K562 (cell line): Measurements from ENCODE around the gene HOTAIR. TPM values are rescaled to one million over a fixed set of nuclear protein-coding genes. Genes with fewer than 3 reads are reported as not detected.
A peak's percentile ranks its signal among the peaks of the same experiment; 100 is the strongest.

Experiments used
- CBX1 ChIP-seq: sonication (generic); IDR thresholded peaks from 2 replicates; pipeline ENCODE4 v1.6.1; 2016; ENCODE audit warnings: antibody characterized with exemption, low read depth, mild to moderate bottlenecking
- CHD1 ChIP-seq: fragments of 200-600 bp; sonication (generic); IDR thresholded peaks from one replicate; pipeline ENCODE4 v1.6.1; 2012; ENCODE audit warnings: mild to moderate bottlenecking, moderate library complexity, low read length, inconsistent platforms
- DMBX1 ChIP-seq: fragments of 250-450 bp; sonication (Bioruptor Pico); IDR thresholded peaks from 2 replicates; pipeline ENCODE4 v1.8.0; 2022; ENCODE audit warnings: inconsistent platforms, mild to moderate bottlenecking, moderate library complexity, borderline replicate concordance
- EHMT2 ChIP-seq: fragments of 450-650 bp; IDR thresholded peaks from 2 replicates; pipeline ENCODE4 v1.6.1; 2018; ENCODE audit warnings: antibody characterized with exemption
- ELF2 ChIP-seq: fragments of 250-450 bp; sonication (Bioruptor Pico); IDR thresholded peaks from 2 replicates; pipeline ENCODE4 v1.5.0; 2021; ENCODE audit warnings: mild to moderate bottlenecking
- FIP1L1 ChIP-seq: fragments of 200-400 bp; formaldehyde crosslinking; IDR thresholded peaks from 2 replicates; pipeline ENCODE4 v1.6.1; 2018; ENCODE audit warnings: mild to moderate bottlenecking, low read depth, low read length; ENCODE audit not compliant: poor library complexity, severe bottlenecking
- FOXJ2 ChIP-seq: fragments of 200-800 bp; sonication (Bioruptor generic); IDR thresholded peaks from 2 replicates; pipeline ENCODE4 v1.6.1; 2016; ENCODE audit warnings: missing genetic modification characterization, missing compliant biosample characterization
- MCM2 ChIP-seq: fragments of 450-650 bp; IDR thresholded peaks from 2 replicates; pipeline ENCODE4 v1.6.1; 2017; ENCODE audit warnings: low read depth, mild to moderate bottlenecking
- NCOR1 ChIP-seq: fragments of 450-650 bp; IDR thresholded peaks from 2 replicates; pipeline ENCODE4 v1.6.1; 2016; ENCODE audit warnings: mild to moderate bottlenecking, moderate library complexity
- NFATC3 ChIP-seq: fragments of 450-650 bp; IDR thresholded peaks from 2 replicates; pipeline ENCODE4 v1.6.1; 2017; ENCODE audit warnings: mild to moderate bottlenecking
- NFIC ChIP-seq: fragments of 450-650 bp; IDR thresholded peaks from 2 replicates; pipeline ENCODE4 v1.6.1; 2017; ENCODE audit warnings: mild to moderate bottlenecking, inconsistent platforms
- NR2F6 ChIP-seq: fragments of 450-650 bp; formaldehyde crosslinking; IDR thresholded peaks from 2 replicates; pipeline ENCODE4 v1.4.0; 2020; ENCODE audit warnings: mild to moderate bottlenecking
- NR3C1 ChIP-seq: sonication (generic); formaldehyde crosslinking; IDR thresholded peaks from 2 replicates; pipeline ENCODE4 v1.8.1; 2022; ENCODE audit warnings: missing genetic modification reagents
- PHB ChIP-seq: fragments of 250-450 bp; sonication (Bioruptor Pico); IDR thresholded peaks from 2 replicates; pipeline ENCODE4 v1.5.0; 2021
- PTBP1 ChIP-seq: fragments of 200-400 bp; formaldehyde crosslinking; IDR thresholded peaks from 2 replicates; pipeline ENCODE4 v1.6.1; 2017; ENCODE audit warnings: low read depth, low read length
- PYGO2 ChIP-seq: fragments of 450-650 bp; IDR thresholded peaks from 2 replicates; pipeline ENCODE4 v1.6.1; 2016; ENCODE audit warnings: mild to moderate bottlenecking, missing genetic modification characterization, moderate library complexity, missing compliant biosample characterization
- RB1 ChIP-seq: fragments of 450-650 bp; IDR thresholded peaks from 2 replicates; pipeline ENCODE4 v1.6.1; 2017; ENCODE audit warnings: low read depth, mild to moderate bottlenecking
- SMARCC2 ChIP-seq: fragments of 450-650 bp; IDR thresholded peaks from 2 replicates; pipeline ENCODE4 v1.6.1; 2017; ENCODE audit warnings: antibody characterized with exemption, moderate library complexity, mild to moderate bottlenecking, low read depth
- TCF7 ChIP-seq: sonication (generic); IDR thresholded peaks from 2 replicates; pipeline ENCODE4 v1.6.1; 2016; ENCODE audit warnings: antibody characterized with exemption, borderline replicate concordance
- YY1 ChIP-seq, 3 experiments: IDR thresholded peaks; 2 replicates each; pipeline ENCODE4 v1.6.1; 2011; ENCODE audit warnings: low read length in 2 of 3, mild to moderate bottlenecking in 2 of 3, moderate library complexity in 2 of 3, borderline replicate concordance in 1 of 3, control low read depth in 1 of 3, low read depth in 1 of 3; ENCODE audit not compliant: insufficient read depth in 3 of 3, insufficient replicate concordance in 2 of 3, control insufficient read depth in 1 of 3, insufficient read length in 1 of 3; ENCODE audit errors: extremely low read depth in 1 of 3
- ZC3H4 ChIP-seq: sonication (generic); formaldehyde crosslinking; IDR thresholded peaks from 2 replicates; pipeline ENCODE4 v1.9.0; 2021; ENCODE audit warnings: missing genetic modification reagents, borderline replicate concordance
- ZNF121 ChIP-seq: sonication (generic); formaldehyde crosslinking; conservative IDR thresholded peaks from 2 replicates; pipeline ENCODE4 v1.8.0; 2022; ENCODE audit warnings: missing genetic modification reagents
- ZNF146 ChIP-seq: IDR thresholded peaks from one replicate; pipeline ENCODE4 v1.6.1; 2018; ENCODE audit warnings: missing compliant biosample characterization; ENCODE audit not compliant: unreplicated experiment
- ZNF232 ChIP-seq: sonication (generic); formaldehyde crosslinking; IDR thresholded peaks from 2 replicates; pipeline ENCODE4 v1.8.0; 2022; ENCODE audit warnings: mild to moderate bottlenecking, missing genetic modification reagents
- ZNF589 ChIP-seq: fragments of 200-800 bp; sonication (Bioruptor generic); IDR thresholded peaks from 2 replicates; pipeline ENCODE4 v1.6.1; 2016; ENCODE audit warnings: low read depth, missing genetic modification characterization, missing compliant biosample characterization
- ZZZ3 ChIP-seq: fragments of 450-650 bp; IDR thresholded peaks from 2 replicates; pipeline ENCODE4 v1.6.1; 2016; ENCODE audit warnings: antibody characterized with exemption, mild to moderate bottlenecking, moderate library complexity
- polyA plus RNA-seq, 8 experiments: library from polyadenylated mRNA; depleted of rRNA in 4 of 8; stranded (reverse) in 5 of 8; unstranded in 3 of 8; fragments of >200 nt; fragmentation: Nextera tagmentation in 2 of 8; fragmentation: Illumina TruSeq in 1 of 8; extraction: Ambion mirVana in 2 of 8; extraction: Trizol in 1 of 8; gene quantifications; 2 replicates each; pipeline versions ENCODE4 v1.2.1 to v1.2.3, GENCODE V29; 2011 to 2014; ENCODE audit warnings: inconsistent platforms in 1 of 8, missing spikeins in 1 of 8
- total RNA-seq, 7 experiments: library from RNA; depleted of rRNA in 6 of 7; stranded (reverse); fragments of >200 nt in 6 of 7; fragmentation: Illumina TruSeq in 2 of 7; extraction: Trizol in 2 of 7; gene quantifications; 2 replicates each; pipeline versions ENCODE4 v1.2.1 to v1.2.3, GENCODE V29; 2011 to 2021; ENCODE audit warnings: low replicate concordance in 1 of 7
- TF ChIP-seq, protein P1 (sequence below): fragments of 250-450 bp; sonication (Bioruptor Pico); IDR thresholded peaks from 2 replicates; pipeline ENCODE4 v1.9.0; 2021; ENCODE audit warnings: mild to moderate bottlenecking
- TF ChIP-seq, protein P2 (sequence below): fragments of 450-650 bp; formaldehyde crosslinking; IDR thresholded peaks from 2 replicates; pipeline ENCODE4 v1.4.0; 2020; ENCODE audit warnings: mild to moderate bottlenecking, moderate library complexity

The HOTAIR gene
- total and polyA plus RNA-seq, 9 of the 15 experiments (the other 6 are each of a cell fraction or from before 2014, with no cell fraction given): 0.04 TPM; not detected in 8

DNA sequence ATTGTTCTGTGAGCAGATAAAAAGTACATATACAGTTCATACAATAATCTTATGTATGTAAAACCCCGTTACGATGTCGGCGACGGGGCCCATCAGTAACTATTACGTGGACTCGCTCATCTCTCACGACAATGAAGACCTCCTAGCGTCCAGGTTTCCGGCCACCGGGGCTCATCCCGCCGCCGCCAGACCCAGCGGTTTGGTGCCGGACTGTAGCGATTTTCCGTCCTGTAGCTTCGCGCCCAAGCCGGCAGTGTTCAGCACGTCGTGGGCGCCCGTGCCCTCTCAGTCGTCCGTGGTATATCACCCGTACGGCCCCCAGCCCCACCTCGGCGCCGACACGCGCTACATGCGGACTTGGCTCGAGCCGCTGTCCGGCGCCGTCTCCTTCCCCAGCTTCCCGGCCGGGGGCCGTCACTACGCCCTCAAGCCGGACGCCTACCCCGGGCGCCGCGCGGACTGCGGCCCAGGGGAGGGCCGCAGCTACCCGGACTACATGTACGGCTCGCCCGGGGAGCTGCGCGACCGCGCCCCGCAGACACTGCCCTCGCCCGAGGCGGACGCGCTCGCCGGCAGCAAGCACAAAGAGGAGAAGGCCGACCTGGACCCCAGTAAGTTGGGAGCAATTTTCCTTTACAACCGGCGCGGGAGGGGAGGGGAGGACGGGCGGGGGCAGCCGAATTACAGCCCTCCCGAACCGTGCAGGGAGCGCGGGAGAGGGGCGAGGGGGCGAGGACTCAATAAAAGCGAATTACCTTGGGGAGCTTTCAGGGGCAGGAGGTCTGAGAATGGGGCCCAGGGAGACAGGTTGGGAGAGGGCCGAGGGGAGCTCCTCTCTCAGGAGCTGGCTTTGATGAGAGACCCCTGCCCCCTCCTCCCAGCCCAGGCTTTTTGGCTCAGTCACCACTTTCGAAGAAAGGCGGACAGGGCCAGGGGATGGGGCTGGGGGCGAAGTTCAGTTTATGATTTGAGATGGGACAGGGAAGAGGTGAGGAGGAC is 25.7 kb upstream of the HOTAIR start, which contains the start of gene HOXC9 (continued):
- TF ChIP-seq SMARCC2 (no peak), YY1 (IDR thresholded peaks at IDR 0.05; ENCODE audit: borderline replicate concordance in 1 of 3, control insufficient read depth in 1 of 3, extremely low read depth in 1 of 3, insufficient read depth in 3 of 3, insufficient read length in 1 of 3, insufficient replicate concordance in 2 of 3, low read depth in 1 of 3, low read length in 2 of 3) (peak in 1 of 3 experiments; percentile 19), ELF2 (CRISPR knock-in tag) (0 out of 2 replicates have a peak, but pooled peaks have one; percentile 57), PYGO2 (tag) (no peak), FIP1L1 (peak; percentile 32), ZNF589 (CRISPR knock-in tag) (no peak), RB1 (peak; percentile 32; the same call in 1 of the 2 replicates), ZNF232 (CRISPR knock-in tag) (0 out of 2 replicates have a peak, but pooled peaks have one; percentile 44), ZNF121 (no peak), NR3C1 (CRISPR knock-in tag) (0 out of 2 replicates have a peak, but pooled peaks have one; percentile 75), EHMT2 (no peak), CHD1 (peak; percentile 95), CBX1 (0 out of 2 replicates have a peak, but pooled peaks have one; percentile 45), DMBX1 (no peak), PHB (peak; percentile 68; the same call in 1 of the 2 replicates), MCM2 (no peak), ZNF146 (CRISPR knock-in tag) (no peak), NCOR1 (no peak), TCF7 (peak; percentile 59; the same call in 1 of the 2 replicates), ZC3H4 (CRISPR knock-in tag) (0 out of 2 replicates have a peak, but pooled peaks have one; percentile 33), NR2F6 (CRISPR knock-in tag) (no peak), NFIC (0 out of 2 replicates have a peak, but pooled peaks have one; percentile 21), FOXJ2 (tag) (no peak), NFATC3 (no peak), ZZZ3 (no peak), PTBP1 (no peak)
- TF ChIP-seq, protein P1, sequence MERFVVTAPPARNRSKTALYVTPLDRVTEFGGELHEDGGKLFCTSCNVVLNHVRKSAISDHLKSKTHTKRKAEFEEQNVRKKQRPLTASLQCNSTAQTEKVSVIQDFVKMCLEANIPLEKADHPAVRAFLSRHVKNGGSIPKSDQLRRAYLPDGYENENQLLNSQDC (CRISPR knock-in tag): no peak
- TF ChIP-seq, protein P2, sequence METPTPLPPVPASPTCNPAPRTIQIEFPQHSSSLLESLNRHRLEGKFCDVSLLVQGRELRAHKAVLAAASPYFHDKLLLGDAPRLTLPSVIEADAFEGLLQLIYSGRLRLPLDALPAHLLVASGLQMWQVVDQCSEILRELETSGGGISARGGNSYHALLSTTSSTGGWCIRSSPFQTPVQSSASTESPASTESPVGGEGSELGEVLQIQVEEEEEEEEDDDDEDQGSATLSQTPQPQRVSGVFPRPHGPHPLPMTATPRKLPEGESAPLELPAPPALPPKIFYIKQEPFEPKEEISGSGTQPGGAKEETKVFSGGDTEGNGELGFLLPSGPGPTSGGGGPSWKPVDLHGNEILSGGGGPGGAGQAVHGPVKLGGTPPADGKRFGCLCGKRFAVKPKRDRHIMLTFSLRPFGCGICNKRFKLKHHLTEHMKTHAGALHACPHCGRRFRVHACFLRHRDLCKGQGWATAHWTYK (CRISPR knock-in tag): no peak
